Measurements from ENCODE around the gene POU2F1. TPM values are rescaled to one million over a fixed set of nuclear protein-coding genes. Genes with fewer than 3 reads are reported as not detected.

Gene POU2F1
- total RNA-seq, 5 donors from 2014 or later (not counting 1 experiment from before 2014, with no cell fraction given): 15.1 to 34.5 (median 22.6) TPM

DNA sequence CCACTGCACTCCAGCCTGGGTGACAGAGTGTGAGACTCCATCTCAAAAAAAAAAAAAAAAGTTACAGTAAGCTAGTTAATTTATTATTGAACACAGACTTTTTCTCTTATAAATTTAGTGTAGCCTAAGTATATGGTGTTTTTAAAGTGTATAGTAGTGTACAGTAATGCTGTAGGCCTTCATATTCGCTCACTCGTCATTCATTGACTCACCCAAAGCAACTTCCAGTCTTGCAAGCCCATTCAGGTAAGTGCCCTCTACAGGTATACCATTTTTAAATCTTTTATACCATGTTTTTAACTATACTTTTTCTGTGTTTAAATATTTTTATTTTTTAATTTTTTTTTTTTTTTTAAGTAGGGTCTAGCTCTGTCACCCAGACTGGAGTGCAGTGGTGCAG, 12.1 kb downstream of the POU2F1 start:
- Histone ChIP-seq H3K9me3 (no peaks in the 10 kb centered on the region), H3K36me3 (ENCODE audit: control insufficient read depth in 2 of 2, extremely low read depth in 1 of 2, insufficient read depth in 1 of 2, low read length in 1 of 2) (no peaks in the 10 kb centered on the region), H3K4me1 (ENCODE audit: control insufficient read depth in 1 of 2, extremely low read depth in 1 of 2, insufficient read depth in 2 of 2, low read length in 2 of 2) (peaks cover 0 to 5% of the 10 kb centered on the region in 2 experiments), H3K4me3 (ENCODE audit: control insufficient read depth in 1 of 2, extremely low read depth in 1 of 2, low read length in 1 of 2) (no peak overlapping the region), H3K27ac (ENCODE audit: low read length) (no peak overlapping the region), H3K27me3 (replicated peaks in 1 of 2; ENCODE audit: control insufficient read depth in 2 of 2, extremely low read depth in 1 of 2, insufficient read depth in 2 of 2, low read length in 1 of 2) (no peaks in the 10 kb centered on the region)
- DNase-seq: no peak
- Mint-ChIP-seq H3K4me3 (no peak overlapping the region), H3K36me3 (no peaks in the 10 kb centered on the region), H3K9me3 (no peaks in the 10 kb centered on the region), H3K4me1 (peaks cover 56 to 73% (median 68%) of the 10 kb centered on the region in 3 donors), H3K27ac (no peak overlapping the region), H3K27me3 (no peaks in the 10 kb centered on the region)
- ChIA-PET CTCF (interaction anchor here (0.6 to 5.1 kb wide), 7 partner anchors 9 to 661 kb away, joined by 3 to 30 read pairs (median 4); partner anchors contain the start of gene POU2F1 (in 1 of the 2)), POLR2A (interaction anchor here (0.5 to 1.2 kb wide), 3 partner anchors 12 to 1660 kb away, joined by 3 to 9 read pairs (median 3); partner anchors contain the start of gene POU2F1 (in 1 of the 2))
- no CpG with 5 or more reads among the region's 2 CpGs for WGBS (ENCODE audit: insufficient coverage)
- ATAC-seq (replicated peaks in 1 of 4): no peak

GRCh38 chr1:167233373-167233772, 12.7 kb downstream of the POU2F1 start:
- POLR2A ChIA-PET: interaction anchor here (0.5 to 1.2 kb wide), 2 partner anchors 13 to 1659 kb away, joined by 3 read pairs; partner anchors contain the start of gene POU2F1 (in 1 of the 2)
- no peaks in the 10 kb centered on the region for H3K36me3 ChIP-seq (ENCODE audit: control insufficient read depth in 2 of 2, extremely low read depth in 1 of 2, insufficient read depth in 1 of 2, low read length in 1 of 2)
- CTCF ChIA-PET: interaction anchor here (0.6 to 5.1 kb wide), 4 partner anchors 13 to 661 kb away, joined by 3 to 30 read pairs (median 4); partner anchors contain the start of gene POU2F1 (in 1 of the 2)
- no peaks in the 10 kb centered on the region for H3K27me3 ChIP-seq (replicated peaks in 1 of 2; ENCODE audit: control insufficient read depth in 2 of 2, extremely low read depth in 1 of 2, insufficient read depth in 2 of 2, low read length in 1 of 2)
- no CpG with 5 or more reads among the region's 1 CpG for WGBS (ENCODE audit: insufficient coverage)
- no peak for DNase-seq
- H3K27me3 Mint-ChIP-seq: no peaks in the 10 kb centered on the region
- H3K4me3 ChIP-seq (ENCODE audit: control insufficient read depth in 1 of 2, extremely low read depth in 1 of 2, low read length in 1 of 2): no peak overlapping the region
- no peak overlapping the region for H3K4me3 Mint-ChIP-seq
- peaks cover 0 to 5% of the 10 kb centered on the region in 2 experiments for H3K4me1 ChIP-seq (ENCODE audit: control insufficient read depth in 1 of 2, extremely low read depth in 1 of 2, insufficient read depth in 2 of 2, low read length in 2 of 2)
- no peaks in the 10 kb centered on the region for H3K9me3 Mint-ChIP-seq
- no peak overlapping the region for H3K27ac Mint-ChIP-seq
- no peak for ATAC-seq (replicated peaks in 1 of 4)
- peaks cover 55 to 68% (median 62%) of the 10 kb centered on the region in 3 donors for H3K4me1 Mint-ChIP-seq
- no peak overlapping the region for H3K27ac ChIP-seq (ENCODE audit: low read length)
- no peaks in the 10 kb centered on the region for H3K36me3 Mint-ChIP-seq
- H3K9me3 ChIP-seq: no peaks in the 10 kb centered on the region

- H3K27ac Mint-ChIP-seq: no peak overlapping the region
- peaks cover 43 to 46% (median 44%) of the 10 kb centered on the region in 3 donors for H3K4me1 Mint-ChIP-seq
- no peak overlapping the region for H3K4me3 ChIP-seq (ENCODE audit: control insufficient read depth in 1 of 2, extremely low read depth in 1 of 2, low read length in 1 of 2)
- WGBS (ENCODE audit: insufficient coverage): 96% methylated on average over 3 of the region's 3 CpGs
- H3K9me3 Mint-ChIP-seq: no peaks in the 10 kb centered on the region
- no peaks in the 10 kb centered on the region for H3K27me3 ChIP-seq (replicated peaks in 1 of 2; ENCODE audit: control insufficient read depth in 2 of 2, extremely low read depth in 1 of 2, insufficient read depth in 2 of 2, low read length in 1 of 2)
- H3K4me1 ChIP-seq (ENCODE audit: control insufficient read depth in 1 of 2, extremely low read depth in 1 of 2, insufficient read depth in 2 of 2, low read length in 2 of 2): peaks cover 0 to 5% of the 10 kb centered on the region in 2 experiments
- no peak for DNase-seq
- ChIA-PET POLR2A (interaction anchor here in 1 of 2 donors (0.5 to 0.7 kb wide), 2 partner anchors 12 to 16 kb away, joined by 3 to 4 read pairs; partner anchors contain the start of gene POU2F1), CTCF (interaction anchor here in 1 of 2 donors (0.7 kb wide), 1 partner anchor 42 kb away, joined by 3 read pairs; no protein-coding TSS in a partner anchor)
- no peaks in the 10 kb centered on the region for H3K36me3 Mint-ChIP-seq
- H3K36me3 ChIP-seq (ENCODE audit: control insufficient read depth in 2 of 2, extremely low read depth in 1 of 2, insufficient read depth in 1 of 2, low read length in 1 of 2): no peaks in the 10 kb centered on the region
- no peak overlapping the region for H3K27ac ChIP-seq (ENCODE audit: low read length)
- H3K27me3 Mint-ChIP-seq: no peaks in the 10 kb centered on the region
- no peak overlapping the region for H3K4me3 Mint-ChIP-seq
- H3K9me3 ChIP-seq: no peaks in the 10 kb centered on the region
- no peak for ATAC-seq (replicated peaks in 1 of 4)
Observed at GRCh38 chr1:167237000-167237399, 16.3 kb downstream of the POU2F1 start.

GRCh38 chr1:167238713-167239112, 18.0 kb downstream of the POU2F1 start:
- no peaks in the 10 kb centered on the region for H3K27me3 ChIP-seq (replicated peaks in 1 of 2; ENCODE audit: control insufficient read depth in 2 of 2, extremely low read depth in 1 of 2, insufficient read depth in 2 of 2, low read length in 1 of 2)
- H3K27ac ChIP-seq (ENCODE audit: low read length): no peak overlapping the region
- ChIA-PET POLR2A (no interaction called here), CTCF (no interaction called here)
- DNase-seq: no peak
- Mint-ChIP-seq H3K27ac (no peak overlapping the region), H3K9me3 (peaks cover 0 to under 1% (median 0%) of the 10 kb centered on the region in 3 donors), H3K4me3 (no peak overlapping the region), H3K27me3 (no peaks in the 10 kb centered on the region), H3K4me1 (peaks cover 39 to 47% (median 39%) of the 10 kb centered on the region in 3 donors), H3K36me3 (peaks cover 1% of the 10 kb centered on the region)
- H3K9me3 ChIP-seq: no peaks in the 10 kb centered on the region
- ATAC-seq (replicated peaks in 1 of 4): no peak
- H3K4me1 ChIP-seq (ENCODE audit: control insufficient read depth in 1 of 2, extremely low read depth in 1 of 2, insufficient read depth in 2 of 2, low read length in 2 of 2): peaks cover 0 to 5% of the 10 kb centered on the region in 2 experiments
- H3K4me3 ChIP-seq (ENCODE audit: control insufficient read depth in 1 of 2, extremely low read depth in 1 of 2, low read length in 1 of 2): no peak overlapping the region
- H3K36me3 ChIP-seq (ENCODE audit: control insufficient read depth in 2 of 2, extremely low read depth in 1 of 2, insufficient read depth in 1 of 2, low read length in 1 of 2): no peaks in the 10 kb centered on the region

DNA sequence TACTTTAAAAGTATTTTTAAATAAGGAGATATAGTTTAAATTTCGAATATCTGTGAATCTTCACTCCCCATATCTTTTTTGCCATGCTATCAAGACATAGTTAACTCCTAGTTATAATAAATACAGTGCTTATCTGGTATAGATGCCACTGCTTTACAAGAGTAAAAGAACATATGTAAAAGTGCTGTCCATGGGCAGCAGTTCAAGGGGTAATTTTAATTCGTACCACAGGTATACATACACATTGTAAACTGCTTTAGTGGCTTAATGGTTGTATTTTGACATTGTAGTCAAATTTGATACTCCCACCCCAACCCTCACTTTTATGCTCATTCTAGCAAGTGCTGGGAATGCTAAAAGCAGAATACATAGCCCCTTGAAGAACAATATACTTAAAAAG, 18.6 kb downstream of the POU2F1 start:
- H3K4me3 Mint-ChIP-seq: no peak overlapping the region
- H3K27me3 Mint-ChIP-seq: no peaks in the 10 kb centered on the region
- WGBS (ENCODE audit: insufficient coverage): no CpG with 5 or more reads among the region's 2 CpGs
- CTCF ChIA-PET: interaction anchor here in 1 of 2 donors (1.0 kb wide), 1 partner anchor 19 kb away, joined by 3 read pairs; no protein-coding TSS in a partner anchor
- H3K27ac ChIP-seq (ENCODE audit: low read length): no peak overlapping the region
- H3K9me3 ChIP-seq: no peaks in the 10 kb centered on the region
- H3K27ac Mint-ChIP-seq: no peak overlapping the region
- H3K36me3 Mint-ChIP-seq: peaks cover 6% of the 10 kb centered on the region
- peaks cover 0 to 5% (median 3%) of the 10 kb centered on the region in 3 donors for H3K9me3 Mint-ChIP-seq
- ATAC-seq (replicated peaks in 1 of 4): no peak
- peaks cover 34 to 42% (median 34%) of the 10 kb centered on the region in 3 donors for H3K4me1 Mint-ChIP-seq
- no peaks in the 10 kb centered on the region for H3K36me3 ChIP-seq (ENCODE audit: control insufficient read depth in 2 of 2, extremely low read depth in 1 of 2, insufficient read depth in 1 of 2, low read length in 1 of 2)
- H3K27me3 ChIP-seq (replicated peaks in 1 of 2; ENCODE audit: control insufficient read depth in 2 of 2, extremely low read depth in 1 of 2, insufficient read depth in 2 of 2, low read length in 1 of 2): no peaks in the 10 kb centered on the region
- H3K4me1 ChIP-seq (ENCODE audit: control insufficient read depth in 1 of 2, extremely low read depth in 1 of 2, insufficient read depth in 2 of 2, low read length in 2 of 2): peaks cover 0 to 5% of the 10 kb centered on the region in 2 experiments
- no peak overlapping the region for H3K4me3 ChIP-seq (ENCODE audit: control insufficient read depth in 1 of 2, extremely low read depth in 1 of 2, low read length in 1 of 2)
- DNase-seq: no peak
- POLR2A ChIA-PET: interaction anchor here (0.7 to 1.0 kb wide), 2 partner anchors 9 to 144 kb away, joined by 3 to 4 read pairs; no protein-coding TSS in a partner anchor

DNA sequence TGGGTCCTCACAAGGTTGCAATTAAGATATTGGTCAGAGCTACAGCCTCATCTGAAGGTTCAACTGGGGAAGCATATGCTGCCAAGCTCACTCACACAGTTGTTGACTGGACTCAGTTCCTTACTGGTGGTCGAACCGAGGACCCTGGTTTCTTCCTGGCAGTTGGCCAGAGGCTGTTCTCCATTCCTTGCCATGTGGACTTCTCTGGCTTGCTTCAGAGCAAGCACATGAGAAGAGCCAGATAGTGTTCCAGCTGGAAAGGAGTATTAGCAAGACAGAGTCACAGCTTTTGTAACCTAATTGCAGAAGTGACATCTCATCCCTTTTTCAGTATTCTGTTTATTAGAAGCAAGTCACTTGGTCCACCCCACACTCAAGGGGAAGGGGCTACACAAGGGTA, 23.6 kb downstream of the POU2F1 start:
- POLR2A ChIA-PET: no interaction called here
- no peak overlapping the region for H3K27ac ChIP-seq (ENCODE audit: low read length)
- DNase-seq: no peak
- H3K4me1 ChIP-seq (ENCODE audit: control insufficient read depth in 1 of 2, extremely low read depth in 1 of 2, insufficient read depth in 2 of 2, low read length in 2 of 2): no peaks in the 10 kb centered on the region
- peaks cover 0 to 5% (median 3%) of the 10 kb centered on the region in 3 donors for H3K9me3 Mint-ChIP-seq
- H3K4me1 Mint-ChIP-seq: peaks cover 28 to 34% (median 30%) of the 10 kb centered on the region in 3 donors
- 100% methylated on average over 2 of the region's 2 CpGs for WGBS (ENCODE audit: insufficient coverage)
- H3K36me3 ChIP-seq (ENCODE audit: control insufficient read depth in 2 of 2, extremely low read depth in 1 of 2, insufficient read depth in 1 of 2, low read length in 1 of 2): no peaks in the 10 kb centered on the region
- no peaks in the 10 kb centered on the region for H3K9me3 ChIP-seq
- no peak overlapping the region for H3K27ac Mint-ChIP-seq
- H3K4me3 ChIP-seq (ENCODE audit: control insufficient read depth in 1 of 2, extremely low read depth in 1 of 2, low read length in 1 of 2): no peak overlapping the region
- CTCF ChIA-PET: interaction anchor here in 1 of 2 donors (0.6 kb wide), 1 partner anchor 39 kb away, joined by 3 read pairs; no protein-coding TSS in a partner anchor
- H3K4me3 Mint-ChIP-seq: no peak overlapping the region
- ATAC-seq (replicated peaks in 1 of 4): no peak
- no peaks in the 10 kb centered on the region for H3K27me3 ChIP-seq (replicated peaks in 1 of 2; ENCODE audit: control insufficient read depth in 2 of 2, extremely low read depth in 1 of 2, insufficient read depth in 2 of 2, low read length in 1 of 2)
- no peaks in the 10 kb centered on the region for H3K27me3 Mint-ChIP-seq
- H3K36me3 Mint-ChIP-seq: peaks cover 15% of the 10 kb centered on the region

Data from T-cell (primary cell).